H9 (cell line): ENCODE results near the gene RASGRP4. TPM values are rescaled to one million over a fixed set of nuclear protein-coding genes. Genes with fewer than 3 reads are reported as not detected.

Source experiments
- DNase-seq: peaks from one replicate; pipeline ENCODE4 v3.0.0-alpha.2; 2017
- H2AFZ ChIP-seq: one replicate; pipeline ENCODE4 v1.6.1; 2013; ENCODE audit warnings: mild to moderate bottlenecking, low read length, control low read depth, moderate library complexity
- H2AK5ac ChIP-seq: 2 replicates; pipeline ENCODE4 v1.6.1; 2013; ENCODE audit warnings: low read length, control low read depth, mixed read lengths; ENCODE audit not compliant: insufficient read length
- H2BK120ac ChIP-seq: one replicate; pipeline ENCODE4 v1.6.1; 2013; ENCODE audit warnings: low read depth, mild to moderate bottlenecking, low read length, control low read depth, inconsistent platforms; ENCODE audit not compliant: poor library complexity, severe bottlenecking
- H2BK12ac ChIP-seq: 2 replicates; pipeline ENCODE4 v1.6.1; 2013; ENCODE audit warnings: low read length, control low read depth, mixed read lengths, low read depth; ENCODE audit not compliant: insufficient read length
- H2BK15ac ChIP-seq: 2 replicates; pipeline ENCODE4 v1.6.1; 2013; ENCODE audit warnings: low read depth, low read length, control low read depth
- H2BK20ac ChIP-seq: one replicate; pipeline ENCODE4 v1.6.1; 2013; ENCODE audit warnings: low read depth, mild to moderate bottlenecking, low read length, control low read depth, inconsistent platforms; ENCODE audit not compliant: poor library complexity, severe bottlenecking
- H2BK5ac ChIP-seq: 2 replicates; pipeline ENCODE4 v1.6.1; 2013; ENCODE audit warnings: low read length, control low read depth, mixed read lengths; ENCODE audit not compliant: insufficient read length
- H3K14ac ChIP-seq: 2 replicates; pipeline ENCODE4 v1.6.1; 2013; ENCODE audit warnings: low read length, control low read depth; ENCODE audit not compliant: insufficient read depth
- H3K18ac ChIP-seq: 2 replicates; pipeline ENCODE4 v1.6.1; 2013; ENCODE audit warnings: low read depth, mild to moderate bottlenecking, mixed read lengths, low read length, control low read depth; ENCODE audit not compliant: insufficient read length
- H3K23ac ChIP-seq: 2 replicates; pipeline ENCODE4 v1.6.1; 2013; ENCODE audit warnings: low read length, control low read depth, mixed read lengths, low read depth; ENCODE audit not compliant: insufficient read length
- H3K23me2 ChIP-seq: 2 replicates; pipeline ENCODE4 v1.6.1; 2013; ENCODE audit warnings: low read depth, mild to moderate bottlenecking, mixed read lengths, low read length, control low read depth; ENCODE audit not compliant: insufficient read length, poor library complexity, severe bottlenecking
- H3K27ac ChIP-seq: 2 replicates; pipeline ENCODE4 v1.5.1; 2013; ENCODE audit warnings: low read length, control low read depth, mixed read lengths, low read depth; ENCODE audit not compliant: insufficient read length
- H3K27me3 ChIP-seq: 2 replicates; pipeline ENCODE4 v1.6.1; 2013; ENCODE audit warnings: low read length, control low read depth, inconsistent platforms; ENCODE audit not compliant: insufficient read depth
- H3K4ac ChIP-seq: 2 replicates; pipeline ENCODE4 v1.6.1; 2013; ENCODE audit warnings: low read depth, mild to moderate bottlenecking, control low read depth, inconsistent platforms, low read length, moderate library complexity
- H3K4me1 ChIP-seq: 2 replicates; pipeline ENCODE4 v1.6.1; 2013; ENCODE audit warnings: low read length, control low read depth, inconsistent platforms; ENCODE audit not compliant: insufficient read depth
- H3K4me2 ChIP-seq: 2 replicates; pipeline ENCODE4 v1.6.1; 2013; ENCODE audit warnings: low read length, control low read depth, mixed read lengths; ENCODE audit not compliant: insufficient read length, insufficient read depth
- H3K56ac ChIP-seq: 2 replicates; pipeline ENCODE4 v1.6.1; 2013; ENCODE audit warnings: low read depth, mild to moderate bottlenecking, mixed read lengths, low read length, control low read depth; ENCODE audit not compliant: insufficient read length
- H3K79me1 ChIP-seq: 2 replicates; pipeline ENCODE4 v1.6.1; 2013; ENCODE audit warnings: low read depth, mild to moderate bottlenecking, moderate library complexity, low read length, control low read depth, inconsistent platforms; ENCODE audit not compliant: insufficient read depth, poor library complexity, severe bottlenecking
- H3K79me2 ChIP-seq: 2 replicates; pipeline ENCODE4 v1.6.1; 2013; ENCODE audit warnings: low read length, control low read depth, inconsistent platforms; ENCODE audit not compliant: insufficient read depth
- H3K9ac ChIP-seq: 2 replicates; pipeline ENCODE4 v1.6.1; 2013; ENCODE audit warnings: low read length, control low read depth, mixed read lengths; ENCODE audit not compliant: insufficient read length; ENCODE audit errors: extremely low read depth
- H3K9me3 ChIP-seq: one replicate; pipeline ENCODE4 v1.6.1; 2013; ENCODE audit warnings: low read depth, low read length, inconsistent platforms; ENCODE audit not compliant: control insufficient read depth
- H3T11ph ChIP-seq: one replicate; pipeline ENCODE4 v1.6.1; 2013; ENCODE audit warnings: mild to moderate bottlenecking, low read length, control low read depth, inconsistent platforms
- H4K20me1 ChIP-seq: one replicate; pipeline ENCODE4 v1.6.1; 2013; ENCODE audit not compliant: control insufficient read depth, insufficient read length, insufficient read depth
- H4K5ac ChIP-seq: 2 replicates; pipeline ENCODE4 v1.6.1; 2013; ENCODE audit warnings: low read depth, mild to moderate bottlenecking, mixed read lengths, low read length, control low read depth; ENCODE audit not compliant: insufficient read length
- H4K8ac ChIP-seq: replicated peaks from 2 replicates; pipeline ENCODE4 v1.6.1; 2013; ENCODE audit warnings: low read length, control low read depth, mixed read lengths, low read depth; ENCODE audit not compliant: insufficient read length
- H4K91ac ChIP-seq: 2 replicates; pipeline ENCODE4 v1.6.1; 2013; ENCODE audit warnings: low read depth, mild to moderate bottlenecking, moderate library complexity, mixed read lengths, low read length, control low read depth; ENCODE audit not compliant: insufficient read length
- H3K27ac Mint-ChIP-seq, 3 experiments: 2 replicates in 2 of 3; 3 replicates in 1 of 3; pipeline ENCODE4 v1.8.0; 2020 to 2021; ENCODE audit warnings: mixed read lengths in 3 of 3, mild to moderate bottlenecking in 1 of 3, moderate library complexity in 1 of 3
- H3K27me3 Mint-ChIP-seq: 2 replicates; pipeline ENCODE4 v1.8.0; 2021; ENCODE audit warnings: low read depth, mild to moderate bottlenecking, moderate library complexity, mixed read lengths
- H3K36me3 Mint-ChIP-seq, 3 experiments: 2 replicates in 2 of 3; 3 replicates in 1 of 3; pipeline ENCODE4 v1.8.0; 2020 to 2021; ENCODE audit warnings: low read depth in 3 of 3, mixed read lengths in 3 of 3; ENCODE audit not compliant: insufficient read depth in 1 of 3
- H3K4me1 Mint-ChIP-seq, 2 experiments: 2 replicates each; pipeline ENCODE4 v1.8.0; 2020; ENCODE audit warnings: mixed read lengths in 2 of 2
- H3K4me3 Mint-ChIP-seq, 2 experiments: 2 replicates in 1 of 2; 3 replicates in 1 of 2; pipeline ENCODE4 v1.8.0; 2020 to 2021; ENCODE audit warnings: mild to moderate bottlenecking in 2 of 2, mixed read lengths in 2 of 2, moderate library complexity in 1 of 2
- H3K9me3 Mint-ChIP-seq, 2 experiments: 2 replicates in 1 of 2; 3 replicates in 1 of 2; pipeline ENCODE4 v1.8.0; 2020; ENCODE audit warnings: mild to moderate bottlenecking in 2 of 2, mixed read lengths in 2 of 2, moderate library complexity in 1 of 2
- CTCF ChIP-seq: fragments of 200-600 bp; sonication (generic); conservative IDR thresholded peaks from 3 replicates; pipeline ENCODE4 v1.8.0; 2021; ENCODE audit warnings: antibody characterized with exemption, mild to moderate bottlenecking
- WGBS: extraction: QIAGEN DNeasy Blood & Tissue Kit; methylation state at CpG from one replicate; pipeline ENCODE4 v1.1.7; 2013; ENCODE audit warnings: missing lambda C conversion rate, low lambda C conversion rate, mixed read lengths; ENCODE audit not compliant: insufficient read length; ENCODE audit errors: extremely low coverage; 5-methylcytosine and 5-hydroxymethylcytosine counted together
- total RNA-seq: library from RNA; stranded (reverse); gene quantifications from 2 replicates; pipeline ENCODE4 v1.2.1, GENCODE V29; 2021

RASGRP4 gene
- total RNA-seq, 1 experiment from 2014 or later = 0.28 TPM

GRCh38 chr19:38429811-38430156, 3.8 kb upstream of the RASGRP4 start:
- no CpG with 5 or more reads among the region's 2 CpGs for WGBS
- H3K4me3 Mint-ChIP-seq = no peak overlapping the region
- H2BK5ac ChIP-seq = no peak overlapping the region
- no peaks in the 10 kb centered on the region for H3K27me3 ChIP-seq
- H3K4ac ChIP-seq = no peak overlapping the region
- no peak overlapping the region for H2AK5ac ChIP-seq
- H3K4me1 ChIP-seq = no peaks in the 10 kb centered on the region; the same call in 1 of the 2 replicates
- H2AFZ ChIP-seq = no peak overlapping the region
- no peak overlapping the region for H3K18ac ChIP-seq
- H2BK120ac ChIP-seq = no peak overlapping the region
- H3K27ac ChIP-seq = no peak overlapping the region
- H2BK12ac ChIP-seq = no peak overlapping the region
- no peak overlapping the region for H3K23ac ChIP-seq
- no peak overlapping the region for H4K8ac ChIP-seq
- H3K9me3 Mint-ChIP-seq = no peaks in the 10 kb centered on the region
- peaks cover 8% of the 10 kb centered on the region for H3K23me2 ChIP-seq
- DNase-seq = no peak
- TF ChIP-seq CTCF = no peak
- H3K4me2 ChIP-seq = no peak overlapping the region
- no peaks in the 10 kb centered on the region for H4K20me1 ChIP-seq
- no peak overlapping the region for H4K91ac ChIP-seq
- H3K9ac ChIP-seq = no peak overlapping the region
- no peak overlapping the region for H3K14ac ChIP-seq
- no peak overlapping the region for H2BK15ac ChIP-seq
- H3K79me2 ChIP-seq = no peaks in the 10 kb centered on the region
- no peaks in the 10 kb centered on the region for H3K36me3 Mint-ChIP-seq
- no peaks in the 10 kb centered on the region for H3K79me1 ChIP-seq
- H2BK20ac ChIP-seq = no peak overlapping the region
- peaks cover 17 to 30% of the 10 kb centered on the region in 2 experiments for H3K4me1 Mint-ChIP-seq
- H3K56ac ChIP-seq = no peak overlapping the region
- H3K27me3 Mint-ChIP-seq = no peaks in the 10 kb centered on the region
- peak overlapping the region in 1 of 3 experiments; percentile 89; a peak in 1 of 7 replicates for H3K27ac Mint-ChIP-seq
- no peak overlapping the region for H4K5ac ChIP-seq
- H3T11ph ChIP-seq = no peak overlapping the region
- H3K9me3 ChIP-seq = no peaks in the 10 kb centered on the region
